OCI-LY3 (cell line): ENCODE data around the gene PICALM.

ENCODE experiments used
- H2AFZ ChIP-seq: fragments of 200-600, 300-600 bp; shearing (Covaris generic); 2 replicates; pipeline ENCODE4 v1.6.0; 2014; ENCODE audit warnings: antibody characterized with exemption, low read depth, low read length
- H3K27ac ChIP-seq: fragments of 200-600, 300-600 bp; sonication (generic); 2 replicates; pipeline ENCODE4 v1.5.1; 2014; ENCODE audit warnings: mild to moderate bottlenecking, low read length, moderate library complexity, mixed read lengths
- H3K27me3 ChIP-seq: fragments of 200-600, 300-600 bp; sonication (generic); 2 replicates; pipeline ENCODE4 v1.6.1; 2014; ENCODE audit warnings: low read depth, low read length, mixed read lengths
- H3K36me3 ChIP-seq: fragments of 200-600, 300-600 bp; sonication (generic); replicated peaks from 2 replicates; pipeline ENCODE3; 2014; ENCODE audit warnings: low read depth, low read length, mixed read lengths
- H3K4me1 ChIP-seq: fragments of 300-600, 200-600 bp; sonication (generic); 2 replicates; pipeline ENCODE4 v1.6.1; 2014; ENCODE audit warnings: low read length, mixed read lengths
- H3K4me2 ChIP-seq: fragments of 200-600, 300-600 bp; sonication (generic); 2 replicates; pipeline ENCODE4 v1.6.1; 2014; ENCODE audit warnings: low read length, mixed read lengths
- H3K4me3 ChIP-seq: fragments of 300-600, 200-600 bp; sonication (generic); 2 replicates; pipeline ENCODE4 v1.5.1; 2014; ENCODE audit warnings: antibody characterized with exemption, mild to moderate bottlenecking, low read length, moderate library complexity
- H3K79me2 ChIP-seq: fragments of 300-600, 200-600 bp; shearing (Covaris generic); 2 replicates; pipeline ENCODE4 v1.6.1; 2014; ENCODE audit warnings: mild to moderate bottlenecking, low read length, mixed read lengths
- H3K9ac ChIP-seq: fragments of 300-600, 200-600 bp; shearing (Covaris generic); 2 replicates; pipeline ENCODE4 v1.6.0; 2014; ENCODE audit warnings: mild to moderate bottlenecking, low read length, moderate library complexity
- H3K9me3 ChIP-seq: fragments of 200-600, 300-600 bp; shearing (Covaris generic); 2 replicates; pipeline ENCODE4 v1.6.1; 2014; ENCODE audit warnings: low read length, mixed read lengths; ENCODE audit not compliant: insufficient read depth
- H4K20me1 ChIP-seq: fragments of 200-600, 300-600 bp; sonication (generic); 2 replicates; pipeline ENCODE4 v1.6.1; 2016; ENCODE audit warnings: low read length, mixed read lengths; ENCODE audit not compliant: insufficient read depth
- CTCF ChIP-seq: fragments of 200-600, 300-600 bp; sonication (generic); IDR thresholded peaks from 2 replicates; pipeline ENCODE4 v1.5.1; 2014; ENCODE audit warnings: antibody characterized with exemption, low read length, low read depth
- EZH2phosphoT487 ChIP-seq: fragments of 200-600 bp; shearing (Covaris generic); IDR thresholded peaks from 2 replicates; pipeline ENCODE4 v1.6.1; 2018; ENCODE audit warnings: antibody characterized with exemption, mixed run types, low read depth

Gene PICALM

GRCh38 chr11:86016451-86016850 is 52.4 kb downstream of the PICALM start:
- Histone ChIP-seq H3K9ac (no peak overlapping the region), H3K4me2 (no peak overlapping the region), H3K4me3 (no peak overlapping the region), H3K79me2 (peaks cover 52% of the 10 kb centered on the region), H3K36me3 (peaks cover 58% of the 10 kb centered on the region), H3K27me3 (no peaks in the 10 kb centered on the region), H3K4me1 (peaks cover 21% of the 10 kb centered on the region), H3K27ac (no peak overlapping the region), H3K9me3 (no peaks in the 10 kb centered on the region; the same call in 1 of the 2 replicates), H4K20me1 (peaks cover 48% of the 10 kb centered on the region), H2AFZ (no peak overlapping the region)
- TF ChIP-seq CTCF = no peak
- TF ChIP-seq EZH2phosphoT487 = no peak

- Histone ChIP-seq H3K4me2 (no peak overlapping the region), H3K9me3 (no peaks in the 10 kb centered on the region), H3K36me3 (peaks cover 57% of the 10 kb centered on the region), H3K9ac (no peak overlapping the region), H3K27ac (no peak overlapping the region), H3K4me3 (no peak overlapping the region), H3K79me2 (peaks cover 46% of the 10 kb centered on the region), H4K20me1 (peaks cover 42% of the 10 kb centered on the region), H2AFZ (no peak overlapping the region), H3K27me3 (no peaks in the 10 kb centered on the region), H3K4me1 (peaks cover 14% of the 10 kb centered on the region)
- TF ChIP-seq CTCF (no peak), EZH2phosphoT487 (no peak)
Measured at GRCh38 chr11:86015699-86016098, 53.2 kb downstream of the PICALM start.

GRCh38 chr11:86014221-86014620 is 54.7 kb downstream of the PICALM start:
- no peak overlapping the region for H2AFZ ChIP-seq
- peaks cover 31% of the 10 kb centered on the region for H4K20me1 ChIP-seq
- H3K27me3 ChIP-seq = no peaks in the 10 kb centered on the region
- TF ChIP-seq CTCF = no peak
- no peak for TF ChIP-seq EZH2phosphoT487
- H3K79me2 ChIP-seq = peaks cover 31% of the 10 kb centered on the region
- H3K9ac ChIP-seq = no peak overlapping the region
- H3K4me1 ChIP-seq = peaks cover 11% of the 10 kb centered on the region
- peaks cover 53% of the 10 kb centered on the region for H3K36me3 ChIP-seq
- H3K27ac ChIP-seq = no peak overlapping the region
- H3K4me3 ChIP-seq = no peak overlapping the region
- H3K4me2 ChIP-seq = no peak overlapping the region
- no peaks in the 10 kb centered on the region for H3K9me3 ChIP-seq

GRCh38 chr11:86013713-86014112 is 55.2 kb downstream of the PICALM start:
- H3K9me3 ChIP-seq = no peaks in the 10 kb centered on the region
- H3K9ac ChIP-seq = no peak overlapping the region
- peaks cover 11% of the 10 kb centered on the region for H3K4me1 ChIP-seq
- no peaks in the 10 kb centered on the region for H3K27me3 ChIP-seq
- H3K4me3 ChIP-seq = no peak overlapping the region
- H3K27ac ChIP-seq = no peak overlapping the region
- H4K20me1 ChIP-seq = peaks cover 31% of the 10 kb centered on the region
- no peak overlapping the region for H2AFZ ChIP-seq
- TF ChIP-seq EZH2phosphoT487 = no peak
- TF ChIP-seq CTCF = no peak
- peaks cover 30% of the 10 kb centered on the region for H3K79me2 ChIP-seq
- peaks cover 51% of the 10 kb centered on the region for H3K36me3 ChIP-seq
- H3K4me2 ChIP-seq = no peak overlapping the region
